ENCODE measurements around the gene PNRC1. TPM values are rescaled to one million over a fixed set of nuclear protein-coding genes. Genes with fewer than 3 reads are reported as not detected.

The PNRC1 gene
- polyA plus RNA-seq, 1 donor from 2014 or later: 796 TPM

DNA sequence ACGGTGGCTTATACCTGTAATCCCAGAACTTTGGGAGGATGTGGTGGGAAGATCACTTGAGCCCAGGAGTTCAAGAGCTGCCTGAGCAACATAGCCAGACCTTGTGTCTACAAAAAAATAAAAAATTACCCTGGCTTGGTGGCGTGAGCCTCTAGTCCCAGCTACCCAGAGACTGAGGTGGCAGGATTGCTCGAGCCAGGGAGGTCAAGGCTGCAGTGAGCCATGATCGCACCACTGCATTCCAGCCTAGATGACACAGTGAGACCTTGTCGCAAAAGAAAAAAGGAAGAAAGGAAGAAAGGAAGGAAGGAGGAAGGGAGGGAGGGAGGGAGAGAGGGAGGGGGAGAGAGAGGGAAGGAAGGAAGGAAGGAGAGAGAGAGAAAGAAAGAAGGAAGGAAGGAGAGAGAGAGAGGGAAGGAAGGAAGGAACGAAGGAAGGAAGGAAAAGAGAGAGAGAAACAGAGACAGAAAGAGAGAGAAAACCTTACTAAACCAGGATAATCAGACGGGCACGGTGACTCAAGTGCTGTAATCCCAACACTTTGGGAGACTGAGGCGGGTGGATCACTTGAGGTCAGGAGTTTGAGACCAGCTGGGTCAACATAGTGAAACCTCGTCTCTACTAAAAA, 10.9 kb upstream of the PNRC1 start:
- peaks cover 0 to 6% (median 0%) of the 10 kb centered on the region in 3 donors for H3K9me3 Mint-ChIP-seq
- no peaks in the 10 kb centered on the region for H3K36me3 Mint-ChIP-seq
- no peak overlapping the region for H3K27ac Mint-ChIP-seq
- H3K4me1 Mint-ChIP-seq: peaks cover 0 to 6% (median 2%) of the 10 kb centered on the region in 3 donors
- peaks cover 4% of the 10 kb centered on the region for H3K27me3 Mint-ChIP-seq
- no peak overlapping the region for H3K4me3 Mint-ChIP-seq

DNA sequence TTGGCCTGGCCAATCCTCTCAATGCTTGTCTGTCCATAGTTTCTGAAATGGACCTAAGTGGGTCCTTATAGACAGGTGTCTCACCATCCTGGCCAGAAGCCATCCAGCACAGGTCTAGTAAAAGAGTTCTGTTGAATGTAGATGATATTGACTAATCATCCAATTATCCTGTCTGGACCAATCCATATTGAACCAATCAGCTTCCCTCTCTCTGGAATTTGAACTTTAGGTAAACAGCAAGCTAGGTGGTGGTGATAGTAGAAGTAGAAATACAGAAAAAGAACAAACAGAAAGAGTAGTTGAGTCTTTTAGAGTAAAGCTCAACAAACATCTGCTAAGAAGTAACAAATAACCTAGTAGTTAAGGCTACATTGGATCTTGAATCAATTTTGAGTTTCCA, 9.5 kb upstream of the PNRC1 start:
- Mint-ChIP-seq H3K4me1 (peaks cover 0 to 8% (median 2%) of the 10 kb centered on the region in 3 donors), H3K9me3 (peaks cover 0 to 3% (median 0%) of the 10 kb centered on the region in 3 donors), H3K27ac (no peak overlapping the region), H3K27me3 (peaks cover 4% of the 10 kb centered on the region), H3K4me3 (no peak overlapping the region), H3K36me3 (no peaks in the 10 kb centered on the region)

DNA sequence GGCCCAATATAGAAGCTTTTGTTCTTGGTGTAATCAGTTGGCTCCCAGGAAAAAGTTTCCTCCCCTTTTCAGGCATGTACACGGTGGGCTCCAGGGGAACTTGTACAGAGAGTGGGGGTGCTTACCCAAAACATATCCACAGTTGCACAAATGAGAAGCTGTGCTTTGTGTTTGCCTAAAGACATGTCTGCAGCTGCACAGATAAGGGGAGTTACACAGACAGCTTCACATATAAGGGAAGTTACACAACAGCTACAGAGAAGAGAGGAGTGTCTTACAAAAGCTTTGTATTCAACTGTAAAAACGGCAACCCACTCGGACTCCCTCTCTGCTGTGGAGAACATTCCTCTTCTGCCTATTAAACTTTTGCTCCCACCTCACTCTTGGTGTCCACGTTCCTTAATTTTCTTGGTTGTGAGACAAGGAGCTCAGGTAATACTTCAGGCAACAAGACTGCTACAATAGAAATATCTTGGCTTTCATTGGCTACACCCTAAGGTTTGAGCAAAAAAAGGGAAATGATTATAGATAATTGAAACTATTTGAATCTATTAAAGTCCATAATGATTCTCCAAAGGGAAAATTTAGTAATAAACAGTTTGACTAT, 7.4 kb upstream of the PNRC1 start:
- Mint-ChIP-seq H3K4me1 (peaks cover 0 to 8% (median 2%) of the 10 kb centered on the region in 3 donors), H3K4me3 (no peak overlapping the region), H3K27ac (peak overlapping the region in 1 of 3 donors; percentile 53), H3K36me3 (no peaks in the 10 kb centered on the region), H3K27me3 (no peaks in the 10 kb centered on the region), H3K9me3 (peaks cover 0 to 3% (median 0%) of the 10 kb centered on the region in 3 donors)

DNA sequence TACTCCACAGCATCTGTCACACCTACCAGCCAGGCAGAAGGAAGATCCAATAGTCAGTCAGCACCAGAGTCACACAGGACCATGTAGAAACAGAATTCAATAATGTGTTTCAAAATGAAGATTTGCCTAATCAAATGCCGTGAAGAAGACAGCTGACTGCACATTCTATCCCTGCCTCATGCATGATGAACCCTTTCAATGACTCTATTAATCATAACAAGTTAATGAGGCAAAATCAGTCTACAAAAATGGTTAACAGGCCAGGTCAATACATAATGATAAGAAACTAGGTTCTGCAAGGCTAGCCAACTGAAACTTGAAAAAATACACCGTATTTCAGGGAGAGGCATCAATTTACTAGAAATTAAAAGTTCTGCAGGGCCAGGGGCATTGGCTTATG, 6.7 kb upstream of the PNRC1 start:
- peak overlapping the region in 1 of 3 donors; percentile 53 for H3K27ac Mint-ChIP-seq
- H3K36me3 Mint-ChIP-seq: no peaks in the 10 kb centered on the region
- H3K27me3 Mint-ChIP-seq: no peaks in the 10 kb centered on the region
- peaks cover 0 to 8% (median 2%) of the 10 kb centered on the region in 3 donors for H3K4me1 Mint-ChIP-seq
- peaks cover 0 to 3% (median 0%) of the 10 kb centered on the region in 3 donors for H3K9me3 Mint-ChIP-seq
- H3K4me3 Mint-ChIP-seq: no peak overlapping the region

DNA sequence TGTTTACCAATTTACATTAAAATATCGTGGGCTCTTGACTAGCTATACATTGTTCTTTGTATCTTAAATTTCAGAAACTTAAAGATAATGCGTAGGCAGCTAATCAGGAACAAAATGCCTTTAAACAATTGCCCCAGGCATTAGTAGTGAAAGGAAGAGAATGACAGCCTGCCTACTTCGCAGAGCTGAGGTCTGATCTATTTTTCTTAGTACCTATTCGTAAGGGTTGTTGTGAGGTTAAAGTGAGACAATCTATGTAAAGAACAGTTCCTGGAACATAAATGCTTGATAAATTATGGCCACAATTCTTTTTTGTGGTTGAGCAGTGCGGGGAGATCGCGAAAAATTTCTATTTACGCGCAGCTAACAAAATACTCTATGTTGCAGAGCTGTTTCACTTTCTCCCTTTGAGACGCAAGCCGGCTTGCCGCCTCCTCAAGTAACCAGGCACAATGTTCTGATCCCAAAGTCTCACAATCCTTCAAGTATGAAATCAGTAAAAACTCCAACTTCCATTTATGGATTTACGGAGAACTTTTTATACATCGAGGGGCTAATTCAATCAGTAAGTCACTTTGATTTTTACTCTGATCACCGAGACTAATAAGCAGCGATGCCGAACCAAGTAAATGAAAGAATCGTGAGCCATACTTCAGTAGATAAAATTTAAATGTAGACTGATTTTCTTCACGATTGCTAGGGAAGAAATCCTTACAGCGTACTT, 878 bp upstream of the PNRC1 start:
- H3K36me3 Mint-ChIP-seq: peaks cover under 1% of the 10 kb centered on the region
- H3K4me1 Mint-ChIP-seq: peaks cover 15 to 22% (median 20%) of the 10 kb centered on the region in 3 donors
- no peaks in the 10 kb centered on the region for H3K9me3 Mint-ChIP-seq
- peak overlapping the region; percentile 96 to 100 (median 98) for H3K4me3 Mint-ChIP-seq
- peak overlapping the region; percentile 98 to 99 (median 99) for H3K27ac Mint-ChIP-seq
- no peaks in the 10 kb centered on the region for H3K27me3 Mint-ChIP-seq

DNA sequence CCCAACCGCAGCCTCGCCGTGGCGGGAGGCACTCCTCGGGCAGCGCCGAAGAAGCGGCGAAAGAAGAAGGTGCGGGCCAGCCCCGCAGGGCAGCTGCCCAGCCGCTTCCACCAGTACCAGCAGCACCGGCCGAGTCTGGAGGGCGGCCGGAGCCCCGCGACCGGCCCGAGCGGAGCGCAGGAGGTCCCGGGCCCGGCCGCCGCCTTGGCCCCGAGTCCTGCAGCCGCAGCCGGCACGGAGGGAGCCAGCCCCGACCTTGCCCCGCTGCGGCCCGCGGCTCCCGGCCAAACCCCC, 525 bp downstream of the PNRC1 start:
- H3K4me1 Mint-ChIP-seq: peaks cover 26 to 29% (median 27%) of the 10 kb centered on the region in 3 donors
- H3K36me3 Mint-ChIP-seq: peaks cover 7% of the 10 kb centered on the region
- H3K9me3 Mint-ChIP-seq: no peaks in the 10 kb centered on the region
- H3K4me3 Mint-ChIP-seq: peak overlapping the region; percentile 96 to 100 (median 98)
- no peaks in the 10 kb centered on the region for H3K27me3 Mint-ChIP-seq
- peak overlapping the region; percentile 98 to 99 (median 99) for H3K27ac Mint-ChIP-seq

DNA sequence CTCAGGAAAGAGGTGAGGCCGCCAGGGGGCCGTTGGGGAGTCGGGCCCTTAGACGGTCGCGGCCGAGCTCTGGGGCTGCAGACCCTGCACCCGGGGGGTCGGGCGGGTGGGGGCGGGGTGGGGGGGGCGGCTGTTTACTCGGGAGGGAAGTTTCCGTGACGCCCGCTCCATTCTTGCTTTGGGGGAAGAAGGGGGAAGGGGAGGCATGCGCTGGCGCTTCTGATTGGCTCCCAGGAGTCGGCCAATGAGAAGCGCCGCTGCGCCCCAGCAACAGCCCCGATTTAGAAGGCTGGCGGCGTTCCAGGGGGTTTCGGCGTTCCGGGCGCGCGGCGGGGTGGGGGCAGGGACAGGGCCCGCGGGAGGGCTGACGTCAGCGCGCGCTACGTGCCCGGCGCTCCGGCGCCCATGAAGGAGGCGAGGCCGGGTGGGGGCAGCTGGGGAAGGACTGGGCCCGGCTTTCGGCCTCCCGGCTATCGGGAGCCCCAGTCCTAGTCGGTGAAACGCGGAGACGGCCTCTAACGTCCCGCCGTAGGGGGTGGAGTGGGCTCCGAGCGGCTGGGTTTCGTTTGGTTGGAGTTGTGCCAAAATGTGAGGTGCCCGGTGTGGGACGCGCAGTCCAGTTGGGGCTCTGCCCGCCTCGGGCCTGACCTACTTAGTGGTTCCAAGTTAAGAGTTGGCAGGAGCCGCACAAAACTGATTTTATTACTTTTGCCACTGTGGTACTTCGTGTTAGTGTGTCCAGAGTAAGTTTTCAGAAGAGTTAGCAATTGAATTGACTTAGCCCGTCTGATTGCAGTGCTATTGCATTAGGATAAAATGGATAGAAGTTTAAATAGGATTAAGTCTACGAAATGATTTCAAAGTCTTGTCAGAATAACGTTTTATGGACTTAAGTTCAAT, 1.1 kb downstream of the PNRC1 start:
- Mint-ChIP-seq H3K9me3 (no peaks in the 10 kb centered on the region), H3K4me3 (peak overlapping the region; percentile 94 to 98 (median 96)), H3K36me3 (peaks cover 10% of the 10 kb centered on the region), H3K27ac (peak overlapping the region; percentile 91 to 99 (median 96)), H3K27me3 (no peaks in the 10 kb centered on the region), H3K4me1 (peaks cover 29 to 33% (median 31%) of the 10 kb centered on the region in 3 donors)

DNA sequence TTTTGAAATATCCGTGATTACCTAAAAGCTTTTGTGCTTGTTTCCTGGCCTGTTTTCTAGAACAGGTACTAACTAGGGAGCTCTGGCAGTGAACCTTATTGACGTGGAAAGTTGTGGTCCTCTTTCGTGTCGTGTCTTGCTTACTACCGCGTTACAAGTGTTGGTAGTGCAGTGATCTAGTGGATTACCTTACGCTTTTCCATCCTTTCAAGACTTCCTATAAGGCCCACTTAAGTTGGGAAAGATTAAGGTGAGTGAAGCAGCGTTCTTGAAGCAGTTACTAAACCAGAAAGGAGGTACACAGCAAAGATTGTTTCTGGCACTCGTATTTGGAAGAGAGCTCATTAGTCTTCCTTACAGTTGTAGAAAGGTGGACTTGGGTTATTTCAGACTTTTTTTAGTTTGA, 1.9 kb downstream of the PNRC1 start:
- peaks cover 34 to 39% (median 36%) of the 10 kb centered on the region in 3 donors for H3K4me1 Mint-ChIP-seq
- no peaks in the 10 kb centered on the region for H3K9me3 Mint-ChIP-seq
- H3K4me3 Mint-ChIP-seq: peak overlapping the region; percentile 94 to 98 (median 96)
- H3K36me3 Mint-ChIP-seq: peaks cover 11% of the 10 kb centered on the region
- no peaks in the 10 kb centered on the region for H3K27me3 Mint-ChIP-seq
- peak overlapping the region; percentile 91 to 99 (median 96) for H3K27ac Mint-ChIP-seq

DNA sequence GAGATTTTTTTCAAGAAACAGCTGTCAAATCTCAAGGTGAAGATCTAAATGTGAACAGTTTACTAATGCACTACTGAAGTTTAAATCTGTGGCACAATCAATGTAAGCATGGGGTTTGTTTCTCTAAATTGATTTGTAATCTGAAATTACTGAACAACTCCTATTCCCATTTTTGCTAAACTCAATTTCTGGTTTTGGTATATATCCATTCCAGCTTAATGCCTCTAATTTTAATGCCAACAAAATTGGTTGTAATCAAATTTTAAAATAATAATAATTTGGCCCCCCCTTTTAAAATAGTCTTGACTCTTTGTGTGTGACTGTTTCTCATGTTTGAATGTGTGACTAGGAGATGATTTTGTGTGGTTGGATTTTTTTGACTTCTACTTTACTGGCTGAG, 4.0 kb downstream of the PNRC1 start:
- Mint-ChIP-seq H3K4me3 (peak overlapping the region; percentile 12 to 95 (median 37)), H3K27ac (peak overlapping the region; percentile 55 to 99 (median 79)), H3K36me3 (peaks cover 11% of the 10 kb centered on the region), H3K9me3 (no peaks in the 10 kb centered on the region), H3K27me3 (no peaks in the 10 kb centered on the region), H3K4me1 (peaks cover 36 to 51% (median 43%) of the 10 kb centered on the region in 3 donors)

DNA sequence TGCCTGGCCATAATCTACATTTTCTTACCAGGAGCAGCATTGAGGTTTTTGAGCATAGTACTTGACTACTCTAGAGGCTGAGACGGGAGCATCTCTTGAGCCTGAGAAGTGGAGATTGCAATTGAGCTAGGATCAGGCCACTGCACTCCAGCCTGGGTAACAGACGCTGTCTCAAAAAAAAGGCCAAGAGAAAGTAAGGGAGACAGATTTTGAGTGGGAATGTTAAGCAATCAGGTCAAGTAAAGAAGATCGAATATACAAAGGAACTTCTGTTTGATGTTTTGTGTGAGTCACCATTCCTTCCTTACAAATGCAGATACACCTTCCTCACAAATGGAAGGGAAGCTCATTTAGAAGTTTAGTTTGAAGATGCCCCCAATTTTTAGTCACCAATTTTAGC, 4.4 kb downstream of the PNRC1 start:
- Mint-ChIP-seq H3K36me3 (peaks cover 11% of the 10 kb centered on the region), H3K4me1 (peaks cover 36 to 51% (median 43%) of the 10 kb centered on the region in 3 donors), H3K9me3 (no peaks in the 10 kb centered on the region), H3K27ac (peak overlapping the region; percentile 55 to 99 (median 79)), H3K4me3 (peak overlapping the region in 3 of 4 donors; percentile 25 to 95 (median 49)), H3K27me3 (no peaks in the 10 kb centered on the region)

DNA sequence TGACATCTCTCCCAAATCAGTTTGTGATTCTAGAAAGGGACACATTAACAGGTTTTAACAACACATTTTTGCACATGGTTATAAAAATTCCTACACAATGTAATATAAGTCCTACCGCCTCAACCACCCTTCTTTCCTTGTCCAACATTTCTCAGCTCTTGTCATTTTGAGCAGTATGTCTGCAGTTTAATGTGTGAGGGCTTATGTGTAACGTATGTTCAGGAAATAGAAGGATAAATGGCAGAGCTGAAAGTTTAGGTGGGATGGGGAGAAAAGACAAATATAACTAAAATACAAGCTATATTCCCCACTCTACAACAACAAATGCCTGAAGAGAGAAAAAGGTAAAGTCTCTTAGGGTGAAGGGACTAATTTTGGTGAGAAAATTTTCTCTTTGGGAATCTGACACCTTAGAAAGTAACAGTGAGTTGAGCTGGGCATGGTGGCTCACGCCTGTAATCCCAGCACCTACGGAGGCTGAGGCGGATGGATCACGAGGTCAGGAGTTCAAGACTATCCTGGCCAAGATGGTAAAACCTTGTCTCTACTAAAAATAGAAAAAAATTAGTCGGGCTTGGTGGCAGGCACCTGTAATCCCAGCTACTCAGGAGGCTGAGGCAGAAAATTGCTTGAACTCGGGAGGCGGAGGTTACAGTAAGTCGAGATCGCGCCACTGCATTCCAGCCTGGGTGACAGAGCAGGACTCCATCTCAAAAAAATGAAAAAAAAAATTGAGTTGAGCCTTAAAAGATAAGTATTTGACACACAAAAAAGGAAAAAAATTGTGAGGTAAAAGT, 5.1 kb downstream of the PNRC1 start:
- Mint-ChIP-seq H3K27me3 (no peaks in the 10 kb centered on the region), H3K36me3 (peaks cover 11% of the 10 kb centered on the region), H3K4me1 (peaks cover 39 to 55% (median 45%) of the 10 kb centered on the region in 3 donors), H3K27ac (peak overlapping the region; percentile 59 to 99 (median 82)), H3K4me3 (peak overlapping the region in 2 of 4 donors; percentile 12 to 95), H3K9me3 (no peaks in the 10 kb centered on the region)

DNA sequence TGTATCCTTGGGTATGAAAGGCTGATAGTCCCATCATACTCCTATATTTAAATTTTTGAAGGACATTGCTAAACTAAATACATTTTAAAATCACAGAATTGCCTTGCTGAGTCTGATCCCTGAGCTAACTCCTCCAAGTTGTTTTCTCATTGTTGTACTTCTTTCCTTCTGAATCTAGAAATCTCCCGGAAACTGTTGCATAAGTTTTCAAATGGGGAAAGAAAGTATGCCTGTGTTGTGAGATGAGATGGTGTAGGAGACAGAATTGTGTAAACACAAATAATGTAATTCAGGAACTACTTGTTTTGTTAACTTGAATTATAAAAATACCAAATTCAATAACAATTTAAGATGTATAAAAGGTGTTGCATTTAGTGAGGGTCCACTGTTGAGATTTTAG, 7.3 kb downstream of the PNRC1 start:
- H3K4me1 Mint-ChIP-seq: peaks cover 43 to 49% (median 45%) of the 10 kb centered on the region in 3 donors
- H3K27ac Mint-ChIP-seq: peak overlapping the region; percentile 17 to 99 (median 25)
- H3K36me3 Mint-ChIP-seq: peaks cover 11% of the 10 kb centered on the region
- H3K9me3 Mint-ChIP-seq: no peaks in the 10 kb centered on the region
- H3K4me3 Mint-ChIP-seq: peak overlapping the region in 1 of 4 donors; percentile 65
- no peaks in the 10 kb centered on the region for H3K27me3 Mint-ChIP-seq

DNA sequence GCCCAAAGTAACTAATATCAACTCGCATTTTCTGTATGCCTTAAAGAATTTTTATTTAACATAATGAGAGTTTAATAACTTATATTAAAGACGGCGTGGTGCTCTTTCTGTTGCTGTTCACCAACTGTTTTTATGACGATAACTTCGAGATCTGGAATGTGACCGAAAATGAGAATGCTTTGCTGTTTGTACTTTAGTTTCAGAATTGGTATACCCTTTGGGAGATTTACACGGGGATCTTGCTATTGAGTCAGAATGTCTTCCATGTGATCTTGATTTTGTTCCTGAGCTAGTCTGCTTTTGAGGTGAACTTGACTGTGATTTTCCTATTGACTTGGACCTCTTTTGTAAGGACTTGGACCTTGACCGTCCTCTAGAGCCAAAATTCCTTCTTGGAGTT, 17.9 kb downstream of the PNRC1 start:
- H3K27ac Mint-ChIP-seq: no peak overlapping the region
- no peak overlapping the region for H3K4me3 Mint-ChIP-seq
- H3K36me3 Mint-ChIP-seq: peaks cover 2% of the 10 kb centered on the region
- no peaks in the 10 kb centered on the region for H3K27me3 Mint-ChIP-seq
- no peaks in the 10 kb centered on the region for H3K9me3 Mint-ChIP-seq
- peaks cover 0 to 8% (median 3%) of the 10 kb centered on the region in 3 donors for H3K4me1 Mint-ChIP-seq

DNA sequence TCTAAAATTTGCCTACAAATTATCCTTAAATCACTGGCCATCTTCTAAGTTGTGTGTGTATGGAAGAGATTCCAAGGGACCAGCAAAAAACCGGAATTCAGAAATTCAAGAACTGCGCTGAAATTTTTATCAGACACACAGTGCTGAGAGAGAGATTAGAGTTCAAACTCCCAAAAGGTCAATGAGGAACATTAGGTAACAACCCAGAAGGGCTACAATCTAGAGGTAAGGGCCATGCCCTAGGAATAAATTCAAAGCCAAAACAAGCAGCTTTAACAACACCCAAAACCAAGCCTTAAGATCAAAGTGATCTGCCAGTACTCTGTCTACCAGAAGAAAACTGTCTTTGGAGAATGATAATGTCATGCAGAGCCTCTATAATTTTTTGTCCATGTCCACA, 19.6 kb downstream of the PNRC1 start:
- Mint-ChIP-seq H3K4me3 (no peak overlapping the region), H3K27me3 (no peaks in the 10 kb centered on the region), H3K9me3 (no peaks in the 10 kb centered on the region), H3K4me1 (peaks cover 0 to 8% (median 3%) of the 10 kb centered on the region in 3 donors), H3K36me3 (peaks cover 2% of the 10 kb centered on the region), H3K27ac (no peak overlapping the region)
